HepG2 (cell line): ENCODE measurements around the gene MLLT10. TPM values are rescaled to one million over a fixed set of nuclear protein-coding genes. Genes with fewer than 3 reads are reported as not detected.

Experiments
- CERS6 ChIP-seq: sonication (generic); formaldehyde crosslinking; IDR thresholded peaks from 2 replicates; pipeline ENCODE4 v1.5.0; 2020; ENCODE audit warnings: missing genetic modification reagents
- GABPB1 ChIP-seq: IDR thresholded peaks from 2 replicates; pipeline ENCODE4 v1.6.1; 2016; ENCODE audit warnings: mild to moderate bottlenecking, missing genetic modification reagents, moderate library complexity, missing compliant biosample characterization
- HBP1 ChIP-seq: IDR thresholded peaks from 2 replicates; pipeline ENCODE4 v1.6.1; 2016; ENCODE audit warnings: low read depth, control low read depth
- HES4 ChIP-seq: sonication (generic); formaldehyde crosslinking; IDR thresholded peaks from 2 replicates; pipeline ENCODE4 v1.9.0; 2021; ENCODE audit warnings: mild to moderate bottlenecking, missing genetic modification reagents, borderline replicate concordance
- HMG20B ChIP-seq: conservative IDR thresholded peaks from 2 replicates; pipeline ENCODE4 v1.6.1; 2016; ENCODE audit warnings: missing genetic modification reagents, missing compliant biosample characterization
- HOXA9 ChIP-seq: sonication (generic); formaldehyde crosslinking; IDR thresholded peaks from 2 replicates; pipeline ENCODE4 v1.8.1; 2022; ENCODE audit warnings: missing genetic modification reagents, mild to moderate bottlenecking, moderate library complexity, borderline replicate concordance
- MYC ChIP-seq: sonication (generic); formaldehyde crosslinking; IDR thresholded peaks from 2 replicates; pipeline ENCODE4 v1.9.0; 2021; ENCODE audit warnings: missing genetic modification reagents, borderline replicate concordance
- TCF7 ChIP-seq: sonication (generic); IDR thresholded peaks from 2 replicates; pipeline ENCODE4 v1.6.1; 2016; ENCODE audit warnings: antibody characterized with exemption, low read depth
- ZBTB39 ChIP-seq: sonication (generic); formaldehyde crosslinking; IDR thresholded peaks from 2 replicates; pipeline ENCODE4 v1.5.0; 2020; ENCODE audit warnings: missing genetic modification reagents
- ZNF275 ChIP-seq: sonication (generic); formaldehyde crosslinking; IDR thresholded peaks from 2 replicates; pipeline ENCODE4 v1.8.0; 2022; ENCODE audit warnings: missing genetic modification reagents, mild to moderate bottlenecking, inconsistent platforms, borderline replicate concordance
- ZNF407 ChIP-seq: sonication (generic); formaldehyde crosslinking; IDR thresholded peaks from one replicate; pipeline ENCODE4 v1.5.1; 2020; ENCODE audit warnings: mild to moderate bottlenecking, missing genetic modification reagents; ENCODE audit errors: not compliant biosample characterization
- ZNF740 ChIP-seq: sonication (generic); formaldehyde crosslinking; IDR thresholded peaks from 2 replicates; pipeline ENCODE4 v1.4.0; 2020; ENCODE audit warnings: missing genetic modification reagents
- ZNF766 ChIP-seq: sonication (generic); formaldehyde crosslinking; IDR thresholded peaks from 2 replicates; pipeline ENCODE4 v1.5.0; 2020; ENCODE audit warnings: missing genetic modification reagents, borderline replicate concordance
- polyA plus RNA-seq, 8 experiments: library from polyadenylated mRNA; depleted of rRNA in 3 of 8; stranded (reverse) in 7 of 8; unstranded in 1 of 8; fragments of >200 nt; fragmentation: Illumina TruSeq in 4 of 8; extraction: Trizol in 4 of 8; gene quantifications; 2 replicates each; pipeline versions ENCODE4 v1.2.1 to v1.2.3, GENCODE V29; 2011 to 2016; ENCODE audit warnings: low read depth in 4 of 8, missing spikeins in 1 of 8, mixed read lengths in 1 of 8; ENCODE audit not compliant: insufficient read depth in 1 of 8
- total RNA-seq, 5 experiments: library from RNA; depleted of rRNA; stranded (reverse); fragments of >200 nt; fragmentation: Illumina TruSeq; extraction: Trizol; gene quantifications; 2 replicates each; pipeline ENCODE4 v1.2.3, GENCODE V29; 2016; ENCODE audit warnings: low read depth in 1 of 5

Gene MLLT10
- total and polyA plus RNA-seq, 2 of the 13 experiments (the other 11 are each of a cell fraction or from before 2014, with no cell fraction given), result 51.3 to 84.1 TPM

- TF ChIP-seq ZNF407 (CRISPR knock-in tag), result no peak
- no peak for TF ChIP-seq ZNF740 (CRISPR knock-in tag)
- peak; percentile 72; the same call in 1 of the 2 replicates for TF ChIP-seq ZNF766 (CRISPR knock-in tag)
- TF ChIP-seq ZBTB39 (CRISPR knock-in tag), result no peak
- peak; percentile 66; the same call in 1 of the 2 replicates for TF ChIP-seq HOXA9 (CRISPR knock-in tag)
- 0 out of 2 replicates have a peak, but pooled peaks have one; percentile 24 for TF ChIP-seq CERS6
- no peak for TF ChIP-seq HBP1 (CRISPR knock-in tag)
- 0 out of 2 replicates have a peak, but pooled peaks have one; percentile 61 for TF ChIP-seq ZNF275
- TF ChIP-seq MYC (CRISPR knock-in tag), result no peak
- TF ChIP-seq TCF7, result no peak
- TF ChIP-seq HMG20B (CRISPR knock-in tag), result no peak
- TF ChIP-seq HES4, result no peak
- peak; percentile 72; the same call in 1 of the 2 replicates for TF ChIP-seq GABPB1 (CRISPR knock-in tag)
These were observed 39.6 kb upstream of the MLLT10 start (continued) for GRCh38 chr10:21494191-21495001.
